Breast epithelium (tissue), 4 donors: ENCODE data around the gene NT5C2. TPM values are rescaled to one million over a fixed set of nuclear protein-coding genes. Genes with fewer than 3 reads are reported as not detected.
"Not testable (repeated sequence)": the region's sequence is repeated elsewhere in the genome, so short reads cannot be mapped to it uniquely, and the experiment has no call there.

Source experiments
- DNase-seq, 2 donors: peaks; one replicate each; pipeline ENCODE4 v3.0.0-alpha.2; 2019; ENCODE audit warnings: low spot score in 2 of 2
- H3K27ac ChIP-seq, 2 donors: fragments of 200-600 bp; sonication (generic) in 1 of 2; one replicate each; pipeline ENCODE4 v1.5.1; 2016 to 2019; ENCODE audit warnings: mild to moderate bottlenecking in 1 of 2
- H3K27me3 ChIP-seq, 2 donors: fragments of 200-600 bp; sonication (generic) in 1 of 2; one replicate each; pipeline versions ENCODE4 v1.5.1 to v1.6.0; 2017 to 2019; ENCODE audit warnings: control low read depth in 1 of 2, mild to moderate bottlenecking in 1 of 2
- H3K36me3 ChIP-seq: fragments of 200-600 bp; one replicate; pipeline ENCODE4 v1.5.1; 2019
- H3K4me1 ChIP-seq, 2 donors: fragments of 200-600 bp; sonication (generic); one replicate each; pipeline ENCODE4 v1.5.1; 2016 to 2019; ENCODE audit warnings: control low read depth in 1 of 2
- H3K4me3 ChIP-seq, 3 donors: fragments of 200-600 bp; sonication (generic); 1 replicate in 2 of 3; 2 replicates in 1 of 3; pipeline ENCODE4 v1.5.1; 2016 to 2019; ENCODE audit warnings: mild to moderate bottlenecking in 3 of 3, moderate library complexity in 2 of 3
- H3K9me3 ChIP-seq, 2 donors: fragments of 200-600 bp; sonication (generic) in 1 of 2; one replicate each; pipeline ENCODE4 v1.5.1; 2016 to 2019; ENCODE audit warnings: control low read depth in 1 of 2
- POLR2A ChIP-seq: fragments of 450-650 bp; IDR thresholded peaks from one replicate; pipeline ENCODE4 v1.6.1; 2016; ENCODE audit warnings: antibody characterized with exemption, mild to moderate bottlenecking, moderate library complexity
- POLR2AphosphoS5 ChIP-seq, 3 donors: sonication (generic); formaldehyde crosslinking; IDR thresholded peaks; one replicate each; pipeline ENCODE4 v1.6.1; 2017; ENCODE audit warnings: antibody characterized with exemption in 3 of 3
- intact Hi-C: fragments of 100-400 bp; cut with DNase I; formaldehyde crosslinking; loops from one replicate; pipeline ENCODE4 v1.15.1; 2023; ENCODE audit warnings: low total_unique reads
- total RNA-seq, 3 donors: library from RNA; depleted of rRNA; stranded (reverse); fragments of >200 nt; gene quantifications; one replicate each; pipeline ENCODE4 v1.1.0, GENCODE V29; 2016
- TF ChIP-seq, protein P1 (sequence below), 3 donors: fragments of 450-650 bp; IDR thresholded peaks; one replicate each; pipeline ENCODE4 v1.5.1; 2016 to 2017; ENCODE audit warnings: antibody characterized with exemption in 3 of 3, mild to moderate bottlenecking in 3 of 3, moderate library complexity in 3 of 3

NT5C2 gene
- total RNA-seq, 3 donors from 2014 or later: 52.8 to 122 (median 73.1) TPM

DNA sequence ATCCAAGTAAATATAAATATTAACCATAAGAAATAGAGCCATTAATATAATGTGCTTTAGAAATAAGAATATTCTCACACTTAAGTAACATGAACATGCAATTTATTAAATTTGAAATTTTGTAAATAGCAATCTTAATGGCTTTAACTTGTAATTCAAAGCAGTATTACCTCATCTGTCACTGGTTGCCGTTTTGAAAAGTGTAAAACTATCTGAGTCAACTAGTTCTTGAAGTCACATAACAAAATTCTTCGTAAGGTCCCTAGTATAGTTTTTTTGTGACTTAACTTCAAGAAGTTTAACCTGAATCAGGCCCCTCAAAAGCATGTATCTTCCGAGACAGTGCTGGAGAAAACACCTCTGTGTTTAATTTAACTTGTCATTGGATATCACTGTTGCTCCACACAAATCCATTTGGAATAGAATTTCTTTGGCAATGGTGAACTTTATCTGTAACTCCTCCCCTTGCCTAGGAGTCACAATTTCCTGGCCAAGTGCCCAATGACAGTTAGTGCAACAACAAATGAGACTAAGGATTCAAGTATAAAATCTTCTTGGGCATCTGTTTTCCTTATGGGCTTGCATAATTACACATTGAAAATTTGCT, 47.1 kb downstream of the NT5C2 start:
- no peak overlapping the region for H3K4me3 ChIP-seq

DNA sequence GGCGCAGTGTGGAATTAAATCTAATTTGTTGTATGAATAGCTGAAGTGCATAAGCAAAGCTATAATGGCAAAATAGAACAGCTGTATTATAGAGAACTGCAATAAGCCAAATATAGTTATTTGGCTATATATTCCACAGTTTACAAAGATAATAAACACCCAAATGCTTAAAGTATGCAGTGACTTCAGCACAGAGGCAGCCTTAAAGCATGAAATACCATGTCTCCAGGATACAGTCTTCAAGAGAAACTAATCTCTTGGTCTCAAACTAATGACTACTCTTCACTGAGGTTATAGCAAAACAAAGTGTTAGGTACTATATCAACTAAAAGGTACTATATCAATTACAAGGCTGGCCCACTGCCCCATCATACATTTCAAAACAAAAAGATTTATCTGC, 48.0 kb downstream of the NT5C2 start:
- DNase-seq: no peak
- Histone ChIP-seq H3K9me3 (no peaks in the 10 kb centered on the region), H3K27ac (no peak overlapping the region), H3K4me3 (no peak overlapping the region), H3K27me3 (no peaks in the 10 kb centered on the region), H3K36me3 (no peaks in the 10 kb centered on the region), H3K4me1 (peaks cover 0 to 6% of the 10 kb centered on the region in 2 donors)
- intact Hi-C loops: no loop called here
- TF ChIP-seq POLR2AphosphoS5 (IDR thresholded peaks at IDR 0.05) (no peak), POLR2A (no peak)
- TF ChIP-seq, protein P1, sequence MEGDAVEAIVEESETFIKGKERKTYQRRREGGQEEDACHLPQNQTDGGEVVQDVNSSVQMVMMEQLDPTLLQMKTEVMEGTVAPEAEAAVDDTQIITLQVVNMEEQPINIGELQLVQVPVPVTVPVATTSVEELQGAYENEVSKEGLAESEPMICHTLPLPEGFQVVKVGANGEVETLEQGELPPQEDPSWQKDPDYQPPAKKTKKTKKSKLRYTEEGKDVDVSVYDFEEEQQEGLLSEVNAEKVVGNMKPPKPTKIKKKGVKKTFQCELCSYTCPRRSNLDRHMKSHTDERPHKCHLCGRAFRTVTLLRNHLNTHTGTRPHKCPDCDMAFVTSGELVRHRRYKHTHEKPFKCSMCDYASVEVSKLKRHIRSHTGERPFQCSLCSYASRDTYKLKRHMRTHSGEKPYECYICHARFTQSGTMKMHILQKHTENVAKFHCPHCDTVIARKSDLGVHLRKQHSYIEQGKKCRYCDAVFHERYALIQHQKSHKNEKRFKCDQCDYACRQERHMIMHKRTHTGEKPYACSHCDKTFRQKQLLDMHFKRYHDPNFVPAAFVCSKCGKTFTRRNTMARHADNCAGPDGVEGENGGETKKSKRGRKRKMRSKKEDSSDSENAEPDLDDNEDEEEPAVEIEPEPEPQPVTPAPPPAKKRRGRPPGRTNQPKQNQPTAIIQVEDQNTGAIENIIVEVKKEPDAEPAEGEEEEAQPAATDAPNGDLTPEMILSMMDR (IDR thresholded peaks at IDR 0.05): no peak

More for the DNA sequence above, 47.1 kb downstream of the NT5C2 start:
- no peaks in the 10 kb centered on the region for H3K36me3 ChIP-seq
- H3K27ac ChIP-seq: no peak overlapping the region
- TF ChIP-seq POLR2A (no peak), POLR2AphosphoS5 (IDR thresholded peaks at IDR 0.05) (no peak)
- TF ChIP-seq, protein P1 (IDR thresholded peaks at IDR 0.05): no peak
- peaks cover 0 to 6% of the 10 kb centered on the region in 2 donors for H3K4me1 ChIP-seq
- intact Hi-C loops: no loop called here
- H3K9me3 ChIP-seq: no peaks in the 10 kb centered on the region
- no peaks in the 10 kb centered on the region for H3K27me3 ChIP-seq
- DNase-seq: peak in 1 of 2 donors; percentile 25

DNA sequence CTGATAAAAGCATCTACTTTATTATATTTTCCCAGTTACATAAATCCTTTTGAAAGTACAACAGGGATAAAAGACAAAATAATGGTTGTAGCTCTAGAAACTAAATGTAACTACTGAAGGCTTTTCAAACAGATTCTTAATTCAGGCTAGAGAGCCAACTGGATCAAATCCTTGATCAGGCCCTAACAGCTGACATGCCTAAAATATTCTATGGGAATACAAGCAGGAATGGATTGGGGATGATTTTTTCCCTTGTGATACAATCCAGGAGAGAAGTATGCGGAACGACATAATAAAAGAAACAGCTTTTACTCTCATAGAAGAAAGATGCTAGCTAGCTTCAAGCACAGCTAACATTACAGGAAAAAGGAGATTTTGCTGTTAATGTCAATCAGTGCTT, 49.0 kb downstream of the NT5C2 start:
- intact Hi-C loops: no loop called here
- no peak for DNase-seq
- Histone ChIP-seq H3K36me3 (no peaks in the 10 kb centered on the region), H3K9me3 (no peaks in the 10 kb centered on the region), H3K4me1 (peaks cover 0 to 6% of the 10 kb centered on the region in 2 donors), H3K27ac (no peak overlapping the region), H3K4me3 (no peak overlapping the region), H3K27me3 (no peaks in the 10 kb centered on the region)
- TF ChIP-seq, protein P1 (IDR thresholded peaks at IDR 0.05): no peak
- TF ChIP-seq POLR2A (no peak), POLR2AphosphoS5 (IDR thresholded peaks at IDR 0.05) (no peak)

DNA sequence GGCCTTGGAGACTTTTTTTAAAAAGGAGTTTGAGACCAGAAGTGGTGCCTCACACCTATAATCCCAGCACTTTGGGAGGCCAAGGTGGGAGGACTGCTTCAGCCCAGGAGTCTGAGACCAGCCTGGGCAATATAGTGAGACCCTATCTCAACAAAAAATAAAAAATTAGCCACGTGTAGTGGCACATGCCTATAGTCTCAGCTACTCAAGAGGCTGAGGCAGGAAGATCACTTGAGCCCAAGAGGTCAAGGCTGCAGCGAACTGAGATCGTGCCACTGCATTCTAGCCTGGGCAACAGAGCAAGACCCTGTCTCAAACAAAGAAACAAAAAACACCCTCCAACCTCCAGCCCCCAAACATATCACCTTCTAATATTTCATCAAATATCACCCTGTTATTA, 49.4 kb downstream of the NT5C2 start:
- DNase-seq, intact Hi-C loops, H3K9me3 ChIP-seq, H3K36me3 ChIP-seq, H3K27me3 ChIP-seq, H3K4me1 ChIP-seq, H3K4me3 ChIP-seq, H3K27ac ChIP-seq: not testable (repeated sequence)

DNA sequence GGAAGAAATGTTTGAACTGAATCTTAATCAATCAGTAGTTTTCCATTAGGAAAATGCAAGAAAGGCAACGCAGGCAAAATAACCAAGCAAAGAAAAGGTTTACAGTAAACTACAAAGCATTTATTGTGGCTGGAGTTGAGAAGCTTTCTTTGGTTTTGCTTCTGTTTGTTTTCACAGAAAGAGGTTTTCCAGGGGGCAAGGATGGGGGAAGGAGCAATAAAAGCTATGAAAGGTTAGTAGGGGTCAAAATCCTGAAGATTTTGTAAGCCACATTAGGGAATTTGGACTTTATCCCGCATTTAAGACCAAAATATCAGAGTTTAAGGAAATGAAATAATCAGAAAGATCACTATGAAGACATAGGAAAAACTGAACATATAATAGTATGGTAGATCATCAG, 51.1 kb downstream of the NT5C2 start:
- no peaks in the 10 kb centered on the region for H3K27me3 ChIP-seq
- TF ChIP-seq POLR2A (no peak), POLR2AphosphoS5 (IDR thresholded peaks at IDR 0.05) (no peak)
- TF ChIP-seq, protein P1 (IDR thresholded peaks at IDR 0.05): no peak
- H3K27ac ChIP-seq: no peak overlapping the region
- H3K9me3 ChIP-seq: no peaks in the 10 kb centered on the region
- H3K4me1 ChIP-seq: peaks cover 0 to 6% of the 10 kb centered on the region in 2 donors
- DNase-seq: no peak
- no peak overlapping the region for H3K4me3 ChIP-seq
- no peaks in the 10 kb centered on the region for H3K36me3 ChIP-seq
- intact Hi-C loops: no loop called here
